HG03575 (cell line): ENCODE results near the gene HUNK.
"Not testable (repeated sequence)": the region's sequence is repeated elsewhere in the genome, so short reads cannot be mapped to it uniquely, and the experiment has no call there.

Source experiments
- ATAC-seq: cut with Tn5 transposase; IDR thresholded peaks from one replicate; pipeline ENCODE4 v1.9.1; 2021; ENCODE audit not compliant: unreplicated experiment, insufficient number of reproducible peaks, low FRiP score; ENCODE audit errors: extremely low read depth

The HUNK gene

GRCh38 chr21:32020564-32020963 is 147.7 kb downstream of the HUNK start:
- no peak for ATAC-seq

- ATAC-seq, result no peak
Measured at GRCh38 chr21:32021319-32021994, 148.6 kb downstream of the HUNK start.

GRCh38 chr21:32022146-32022545 is 149.3 kb downstream of the HUNK start:
- no peak for ATAC-seq

GRCh38 chr21:32030146-32030652 is 157.4 kb downstream of the HUNK start:
- ATAC-seq, result no peak

GRCh38 chr21:32034850-32035249 is 162.0 kb downstream of the HUNK start:
- no peak for ATAC-seq

- no peak for ATAC-seq
Measured at GRCh38 chr21:32035617-32036016, 162.8 kb downstream of the HUNK start.

- no peak for ATAC-seq
Measured at GRCh38 chr21:32036756-32037155, 163.9 kb downstream of the HUNK start.

- not testable (repeated sequence) for ATAC-seq
Measured at GRCh38 chr21:32038751-32039150, 165.9 kb downstream of the HUNK start.

- ATAC-seq, result no peak
Measured at GRCh38 chr21:32043458-32043857, 170.6 kb downstream of the HUNK start.

- ATAC-seq, result no peak
Measured at GRCh38 chr21:32044205-32045180, 171.7 kb downstream of the HUNK start.

- no peak for ATAC-seq
Measured at GRCh38 chr21:32046191-32046590, 173.4 kb downstream of the HUNK start.

GRCh38 chr21:32048353-32048752 is 175.5 kb downstream of the HUNK start:
- no peak for ATAC-seq
